Natural killer cell (primary cell): ENCODE measurements around the gene LIMS2. TPM values are rescaled to one million over a fixed set of nuclear protein-coding genes. Genes with fewer than 3 reads are reported as not detected.

Experiments used
- ATAC-seq, 3 donors: fragments of 150-1000 bp in 2 of 3; fragments of 200-7000 bp in 1 of 3; cut with Tn5 transposase; 1 replicate in 1 of 3; 2 replicates in 2 of 3; pipeline ENCODE4 v1.10.0; 2021; ENCODE audit warnings: mild to moderate bottlenecking in 2 of 3, moderate library complexity in 2 of 3
- DNase-seq, 2 donors: peaks; one replicate each; pipeline versions ENCODE4 v3.0.0 to v3.0.0-alpha.2; 2013 to 2021; ENCODE audit warnings: mixed read lengths in 1 of 2
- H3K27ac ChIP-seq: one replicate; pipeline ENCODE4 v1.5.1; 2013; ENCODE audit warnings: mild to moderate bottlenecking, low read length
- H3K27me3 ChIP-seq: one replicate; pipeline ENCODE4 v1.6.1; 2013; ENCODE audit warnings: low read length; ENCODE audit not compliant: control insufficient read depth, insufficient read depth
- H3K36me3 ChIP-seq: one replicate; pipeline ENCODE4 v1.6.1; 2013; ENCODE audit warnings: low read length; ENCODE audit not compliant: control insufficient read depth, insufficient read depth
- H3K4me1 ChIP-seq: one replicate; pipeline ENCODE4 v1.6.1; 2013; ENCODE audit warnings: low read length; ENCODE audit not compliant: control insufficient read depth, insufficient read depth
- H3K4me3 ChIP-seq: one replicate; pipeline ENCODE4 v1.5.1; 2013; ENCODE audit warnings: low read length
- H3K9me3 ChIP-seq: one replicate; pipeline ENCODE4 v1.6.1; 2013; ENCODE audit warnings: low read length; ENCODE audit not compliant: control insufficient read depth, insufficient read depth
- H3K27ac Mint-ChIP-seq, 2 donors: one replicate each; pipeline ENCODE4 v1.8.0; 2022; ENCODE audit warnings: mild to moderate bottlenecking in 2 of 2, mixed read lengths in 2 of 2, moderate library complexity in 1 of 2
- H3K27me3 Mint-ChIP-seq, 2 donors: one replicate each; pipeline ENCODE4 v1.8.0; 2022; ENCODE audit warnings: low read depth in 2 of 2, mixed read lengths in 2 of 2
- H3K36me3 Mint-ChIP-seq: one replicate; pipeline ENCODE4 v1.8.0; 2022; ENCODE audit warnings: mixed read lengths
- H3K4me1 Mint-ChIP-seq, 2 donors: one replicate each; pipeline ENCODE4 v1.8.0; 2022; ENCODE audit warnings: mixed read lengths in 2 of 2
- H3K4me3 Mint-ChIP-seq: one replicate; pipeline ENCODE4 v1.8.0; 2022; ENCODE audit warnings: mild to moderate bottlenecking, moderate library complexity, mixed read lengths
- H3K9me3 Mint-ChIP-seq, 2 donors: one replicate each; pipeline ENCODE4 v1.8.0; 2022; ENCODE audit warnings: mixed read lengths in 2 of 2
- CTCF ChIP-seq: fragments of 200-600 bp; IDR thresholded peaks from one replicate; pipeline ENCODE4 v1.8.0; 2022; ENCODE audit warnings: antibody characterized with exemption
- WGBS: methylation state at CpG from one replicate; pipeline ENCODE4 v1.1.7; 2013; ENCODE audit warnings: missing lambda C conversion rate; ENCODE audit not compliant: insufficient coverage; 5-methylcytosine and 5-hydroxymethylcytosine counted together
- intact Hi-C: fragments of 100-400 bp; cut with micrococcal nuclease; formaldehyde crosslinking; loops from one replicate; pipeline ENCODE4 v1.14.2; 2022
- total RNA-seq, 4 donors: library from RNA; stranded (reverse); fragments of 120-200 nt in 1 of 4; gene quantifications; one replicate each; pipeline versions ENCODE4 v1.2.3 to v1.2.4, GENCODE V29; 2013 to 2022

Gene LIMS2
- total RNA-seq, 3 donors from 2014 or later (not counting 1 experiment from before 2014, with no cell fraction given), result 0.15 to 0.16 TPM; not detected in 1

DNA sequence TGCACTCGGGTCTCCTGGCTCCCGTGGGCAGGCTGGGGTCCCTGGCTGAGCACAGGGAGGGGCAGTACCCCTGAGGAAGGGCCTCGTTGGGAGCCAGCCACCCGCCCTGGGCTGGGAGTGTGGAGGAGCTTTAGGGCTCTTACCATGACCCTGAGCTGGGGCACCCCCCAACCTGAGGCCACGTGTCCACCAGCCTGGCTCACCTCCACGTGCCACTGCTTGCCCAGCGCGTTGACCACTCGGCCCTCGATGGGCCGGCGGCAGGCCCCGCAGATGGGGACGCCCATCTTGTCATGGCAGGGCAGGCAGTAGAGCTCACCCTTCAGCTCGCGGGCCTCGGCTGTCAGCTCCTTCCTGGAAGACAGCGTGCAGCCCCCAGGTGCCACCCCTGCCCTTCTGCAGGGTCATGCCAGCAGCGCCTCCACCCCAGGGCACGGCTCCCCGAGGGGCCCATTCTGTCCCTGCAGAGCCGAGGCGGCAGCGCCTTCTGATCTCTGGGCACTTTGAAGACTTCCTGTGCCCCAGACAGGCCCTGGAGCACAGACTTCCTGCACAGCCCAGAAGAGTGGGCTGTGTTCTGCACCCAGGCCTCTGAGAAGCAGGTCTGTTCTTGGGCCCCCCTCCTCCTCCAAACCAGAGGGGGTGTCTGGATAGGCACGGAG is 33.4 kb downstream of the LIMS2 start:
- intact Hi-C loops, result no loop called here
- Mint-ChIP-seq H3K36me3 (no peaks in the 10 kb centered on the region), H3K27me3 (no peaks in the 10 kb centered on the region), H3K27ac (no peak overlapping the region), H3K4me3 (no peak overlapping the region), H3K9me3 (no peaks in the 10 kb centered on the region), H3K4me1 (peaks cover 0 to 10% of the 10 kb centered on the region in 2 donors)
- 35% methylated on average over 24 of the region's 25 CpGs for WGBS
- Histone ChIP-seq H3K27ac (no peak overlapping the region), H3K4me1 (peaks cover 55% of the 10 kb centered on the region), H3K36me3 (no peaks in the 10 kb centered on the region), H3K9me3 (no peaks in the 10 kb centered on the region), H3K4me3 (no peak overlapping the region), H3K27me3 (no peaks in the 10 kb centered on the region)
- DNase-seq (peak in 1 of 2 donors; percentile 77), ATAC-seq (peak in 1 of 3 donors; percentile 55)
- TF ChIP-seq CTCF, result no peak

- intact Hi-C loops, result no loop called here
- DNase-seq (peak in 1 of 2 donors; percentile 28), ATAC-seq (no peak)
- Histone ChIP-seq H3K36me3 (no peaks in the 10 kb centered on the region), H3K4me3 (no peak overlapping the region), H3K9me3 (no peaks in the 10 kb centered on the region), H3K4me1 (peaks cover 57% of the 10 kb centered on the region), H3K27ac (no peak overlapping the region), H3K27me3 (no peaks in the 10 kb centered on the region)
- 80% methylated on average over 6 of the region's 6 CpGs for WGBS
- H3K9me3 Mint-ChIP-seq, result no peaks in the 10 kb centered on the region
- TF ChIP-seq CTCF, result no peak
- H3K4me3 Mint-ChIP-seq, result no peak overlapping the region
- H3K27me3 Mint-ChIP-seq, result no peaks in the 10 kb centered on the region
- peaks cover 0 to 5% of the 10 kb centered on the region in 2 donors for H3K4me1 Mint-ChIP-seq
- H3K36me3 Mint-ChIP-seq, result no peaks in the 10 kb centered on the region
- H3K27ac Mint-ChIP-seq, result no peak overlapping the region
Measured at GRCh38 chr2:127641133-127641532, 34.2 kb downstream of the LIMS2 start.

DNA sequence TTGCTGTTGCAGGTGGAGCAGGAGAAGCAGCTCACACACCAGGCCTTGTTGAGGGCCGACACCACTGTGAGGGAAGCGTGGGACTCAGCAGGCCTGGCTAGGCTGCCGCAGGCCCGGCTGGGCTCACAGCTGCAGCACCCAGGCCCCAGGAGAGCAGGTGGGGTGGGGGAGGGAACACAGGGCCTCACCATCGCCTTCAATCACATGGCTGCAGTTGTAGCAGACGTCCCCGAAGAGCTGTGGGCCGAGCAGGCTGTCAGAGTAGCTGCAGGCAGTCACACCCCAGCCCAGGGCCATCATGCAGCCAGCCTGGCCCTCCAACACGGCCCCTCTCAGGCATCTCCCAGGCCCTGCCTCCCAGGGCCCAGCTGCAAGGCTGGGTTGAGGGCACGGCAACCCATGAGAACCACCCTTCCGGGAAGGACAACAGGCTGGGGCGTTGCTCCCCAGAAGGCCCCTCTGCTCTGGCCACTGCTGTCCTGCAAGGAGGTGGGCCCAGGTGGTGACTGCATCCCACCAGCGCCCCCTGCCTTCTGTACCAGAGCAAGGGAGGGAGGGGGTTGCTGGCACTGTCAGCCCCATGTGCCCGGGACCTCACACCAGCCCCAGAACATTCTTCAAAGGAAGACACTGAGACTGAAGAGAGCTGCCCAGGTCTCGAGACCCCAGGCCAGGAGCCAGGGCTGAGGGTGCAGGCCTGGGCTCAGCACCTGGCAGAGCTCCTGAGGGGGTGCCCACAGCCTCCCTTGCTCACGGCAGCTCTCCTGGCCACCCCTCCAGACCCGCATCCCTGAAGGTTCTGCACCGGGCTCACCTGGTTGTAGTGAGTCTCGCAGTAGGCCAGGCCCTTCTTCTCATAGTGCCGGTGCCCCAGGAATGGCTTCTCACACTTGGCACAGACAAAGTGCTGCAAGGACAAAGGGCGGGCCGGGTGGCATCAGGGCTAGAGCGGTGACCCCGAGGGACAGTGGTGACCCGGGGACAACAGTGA is 35.0 kb downstream of the LIMS2 start:
- H3K27ac Mint-ChIP-seq, result no peak overlapping the region
- Histone ChIP-seq H3K4me3 (no peak overlapping the region), H3K27me3 (no peaks in the 10 kb centered on the region), H3K36me3 (no peaks in the 10 kb centered on the region), H3K27ac (peak overlapping the region; percentile 25), H3K4me1 (peaks cover 58% of the 10 kb centered on the region), H3K9me3 (no peaks in the 10 kb centered on the region)
- H3K27me3 Mint-ChIP-seq, result no peaks in the 10 kb centered on the region
- H3K4me3 Mint-ChIP-seq, result no peak overlapping the region
- ATAC-seq (no peak), DNase-seq (peak in 1 of 2 donors; percentile 50)
- WGBS, result 73% methylated on average over 25 of the region's 25 CpGs
- intact Hi-C loops, result no loop called here
- H3K9me3 Mint-ChIP-seq, result no peaks in the 10 kb centered on the region
- TF ChIP-seq CTCF, result no peak
- H3K36me3 Mint-ChIP-seq, result no peaks in the 10 kb centered on the region
- H3K4me1 Mint-ChIP-seq, result peaks cover 0 to 5% of the 10 kb centered on the region in 2 donors
